ENCODE data around the gene SCRT2. TPM values are rescaled to one million over a fixed set of nuclear protein-coding genes. Genes with fewer than 3 reads are reported as not detected.
A peak's percentile ranks its signal among the peaks of the same experiment; 100 is the strongest.

The SCRT2 gene
- total and polyA plus RNA-seq, 2 of the 8 experiments (the other 6 are each of a cell fraction or from before 2014, with no cell fraction given), result 0.12 to 0.34 TPM

GRCh38 chr20:635028-635892 lies 40.3 kb downstream of the SCRT2 start:
- no peak overlapping the region for H3K23ac ChIP-seq (ENCODE audit: insufficient read length)
- H4K5ac ChIP-seq (ENCODE audit: insufficient read length, low read depth, low read length), result no peak overlapping the region
- peaks cover 0 to 2% (median 0%) of the 10 kb centered on the region in 4 experiments; a peak in 1 of 7 replicates for H3K4me1 ChIP-seq (replicated peaks in 1 of 4; ENCODE audit: control insufficient read depth in 3 of 4, insufficient read depth in 4 of 4, low read length in 3 of 4)
- H2AK5ac ChIP-seq (ENCODE audit: low read depth, low read length), result no peak overlapping the region
- H2BK120ac ChIP-seq (replicated peaks; ENCODE audit: low read depth, low read length), result no peak overlapping the region
- no peak overlapping the region for H2AFZ ChIP-seq (ENCODE audit: low read length)
- peak overlapping the region; percentile 73 for H4K91ac ChIP-seq (replicated peaks; ENCODE audit: insufficient read length, low read length)
- 89% methylated on average over 9 of the region's 9 CpGs; no CpG with 5 or more reads in 1 of the 2 experiments for WGBS, 2 experiments (ENCODE audit: extremely low coverage in 1 of 2, insufficient coverage in 1 of 2, insufficient read length in 1 of 2, insufficient replicate concordance in 2 of 2, low coverage in 1 of 2, low lambda C conversion rate in 2 of 2, missing lambda C conversion rate in 1 of 2)
- no peak overlapping the region for H3K4me3 ChIP-seq (ENCODE audit: extremely low read depth in 1 of 4, insufficient read depth in 2 of 4, low read depth in 3 of 4, low read length in 4 of 4)
- no peak overlapping the region for H2BK15ac ChIP-seq (ENCODE audit: low read length)
- H3K9ac ChIP-seq (replicated peaks in 1 of 4; ENCODE audit: extremely low read depth in 1 of 4, low read depth in 3 of 4, low read length in 3 of 4), result no peak overlapping the region
- H3K23me2 ChIP-seq (ENCODE audit: low read depth, low read length), result no peaks in the 10 kb centered on the region
- no peaks in the 10 kb centered on the region for H3K79me1 ChIP-seq (ENCODE audit: low read depth, low read length)
- DNase-seq (ENCODE audit: low read depth in 1 of 2, low spot score in 2 of 2), result no peak
- no peaks in the 10 kb centered on the region for H3K79me2 ChIP-seq (ENCODE audit: control insufficient read depth in 1 of 2, insufficient read depth in 2 of 2, low read length in 2 of 2)
- H4K20me1 ChIP-seq (replicated peaks in 1 of 2; ENCODE audit: control insufficient read depth in 1 of 2, insufficient read depth in 2 of 2, low read length in 2 of 2), result no peaks in the 10 kb centered on the region
- H3K9me3 ChIP-seq (ENCODE audit: insufficient read depth in 2 of 2, low read depth in 1 of 2, low read length in 1 of 2), result no peaks in the 10 kb centered on the region
- no peak for FAIRE-seq
- no peak overlapping the region for H3K27ac ChIP-seq (ENCODE audit: low read depth, low read length)
- H3K36me3 ChIP-seq (ENCODE audit: control insufficient read depth in 2 of 4, insufficient read depth in 4 of 4, low read length in 3 of 4), result no peaks in the 10 kb centered on the region
- no peak overlapping the region for H2BK5ac ChIP-seq (ENCODE audit: low read depth, low read length)
- no peak overlapping the region for H3K4ac ChIP-seq (replicated peaks; ENCODE audit: insufficient read length, low read depth, low read length)
- H3K14ac ChIP-seq (ENCODE audit: insufficient read length), result no peak overlapping the region
- H2BK20ac ChIP-seq (ENCODE audit: low read length), result no peak overlapping the region
- H3K56ac ChIP-seq (replicated peaks; ENCODE audit: insufficient read length, low read depth, low read length), result no peak overlapping the region
- ChIA-PET POLR2A (ENCODE audit: partially characterized antibody) (interaction anchor here (1.1 kb wide), 1 partner anchor 93 kb away, joined by 3 read pairs; no protein-coding TSS in a partner anchor), CTCF (ENCODE audit: partially characterized antibody) (interaction anchor here (0.8 to 2.6 kb wide), 3 partner anchors 10 to 23 kb away, joined by 3 to 12 read pairs (median 4); no protein-coding TSS in a partner anchor)
- no peak overlapping the region for H4K8ac ChIP-seq (ENCODE audit: extremely low read depth, insufficient read depth, low read length)
- no peak overlapping the region for H3K4me2 ChIP-seq (ENCODE audit: insufficient read depth in 1 of 2, low read depth in 2 of 2, low read length in 2 of 2)
- no peak overlapping the region for H2BK12ac ChIP-seq (ENCODE audit: low read depth, low read length)
- no peaks in the 10 kb centered on the region; a peak in 1 of 7 replicates for H3K27me3 ChIP-seq (replicated peaks in 1 of 4; ENCODE audit: control insufficient read depth in 3 of 4, extremely low read depth in 1 of 4, insufficient read depth in 3 of 4, low read length in 3 of 4)
- no peak overlapping the region for H3K18ac ChIP-seq (ENCODE audit: extremely low read depth, low read length)
- TF ChIP-seq EP300 (IDR thresholded peaks at IDR 0.05; ENCODE audit: borderline replicate concordance in 1 of 2, low read depth in 2 of 2, low read length in 2 of 2) (no peak), FOSL1 (IDR thresholded peaks at IDR 0.05; ENCODE audit: insufficient read depth, low read depth, low read length) (no peak), RNF2 (IDR thresholded peaks at IDR 0.05; ENCODE audit: borderline replicate concordance, low read depth, low read length, missing control alignments, poor library complexity, severe bottlenecking) (no peak), RBBP5 (IDR thresholded peaks at IDR 0.05; ENCODE audit: borderline replicate concordance, low read depth, low read length) (no peak), TAF1 (IDR thresholded peaks at IDR 0.05; ENCODE audit: low read depth, low read length) (no peak), CTBP2 (IDR thresholded peaks at IDR 0.05; ENCODE audit: borderline replicate concordance, insufficient read depth, insufficient read length, low read length) (no peak), USF2 (IDR thresholded peaks at IDR 0.05; ENCODE audit: low read length) (no peak), CHD1 (IDR thresholded peaks at IDR 0.05; ENCODE audit: low read depth, low read length) (no peak)
